HCT116 (cell line): ENCODE measurements around the gene PCDHGA1. TPM values are rescaled to one million over a fixed set of nuclear protein-coding genes. Genes with fewer than 3 reads are reported as not detected.

Experiments used
- ATAC-seq: fragments of 200-7000 bp; cut with Tn5 transposase; 2 replicates; pipeline ENCODE4 v1.9.1; 2020; ENCODE audit warnings: mild to moderate bottlenecking, moderate library complexity
- BruUV-seq: library from RNA; stranded (reverse); fragments of 400-500 nt; replicated peaks from 2 replicates; lab custom pipeline; 2021; lab: Mats Ljungman, UMichigan
- CTCF ChIA-PET: fragments of 300-600 bp; sonication (Branson Sonifier 250); formaldehyde crosslinking; loops from one replicate; lab custom pipeline; 2021; ENCODE audit warnings: antibody characterized with exemption; lab: Charles Lee
- POLR2A ChIA-PET: fragments of 300-600, 350-600 bp; sonication (Branson Sonifier 250); formaldehyde crosslinking; loops from one replicate; lab custom pipeline; 2021; ENCODE audit warnings: antibody characterized with exemption; lab: Charles Lee
- RAD21 ChIA-PET, 2 experiments: fragments of 300-600 bp; sonication (Branson Sonifier 250); formaldehyde crosslinking; loops; one replicate each; lab custom pipeline; 2023; ENCODE audit warnings: low total read pairs in 2 of 2; ENCODE audit not compliant: uncharacterized antibody in 2 of 2, unreplicated experiment in 2 of 2, low non-redundant PET in 1 of 2; lab: Charles Lee
- DNase-seq: peaks from one replicate; pipeline ENCODE4 v3.0.0-alpha.2; 2010; ENCODE audit warnings: low read depth, low spot score
- H2AFZ ChIP-seq: fragments of 200-600 bp; shearing (Covaris generic), sonication (generic); 2 replicates; pipeline ENCODE4 v1.6.1; 2017; ENCODE audit warnings: low read depth, mixed run types, mixed read lengths, antibody characterized with exemption, low read length; ENCODE audit not compliant: poor library complexity, severe bottlenecking
- H3K27ac ChIP-seq: 2 replicates; pipeline ENCODE4 v1.5.1; 2012; ENCODE audit warnings: low read depth, low read length
- H3K27me3 ChIP-seq: fragments of 200-600 bp; sonication (generic); 2 replicates; pipeline ENCODE4 v1.6.1; 2016; ENCODE audit warnings: mixed run types, low read length, mixed read lengths; ENCODE audit not compliant: insufficient read depth
- H3K36me3 ChIP-seq, 2 experiments: fragments of 200-500 bp in 1 of 2; fragments of 200-600 bp in 1 of 2; sonication (Bioruptor generic) in 1 of 2; sonication (generic) in 1 of 2; 2 replicates each; pipeline versions ENCODE4 v1.5.1 to v1.6.1; 2014 to 2016; ENCODE audit warnings: low read length in 2 of 2, inconsistent platforms in 1 of 2, mixed read lengths in 1 of 2, mixed run types in 1 of 2; ENCODE audit not compliant: insufficient read depth in 2 of 2, control insufficient read depth in 1 of 2
- H3K4me1 ChIP-seq, 2 experiments: fragments of 200-600 bp in 1 of 2; sonication (generic) in 1 of 2; 2 replicates each; pipeline versions ENCODE4 v1.5.1 to v1.6.1; 2012 to 2017; ENCODE audit warnings: low read length in 2 of 2, inconsistent platforms in 1 of 2, mild to moderate bottlenecking in 1 of 2, mixed read lengths in 1 of 2, mixed run types in 1 of 2, moderate library complexity in 1 of 2; ENCODE audit not compliant: insufficient read depth in 2 of 2, control insufficient read depth in 1 of 2
- H3K4me2 ChIP-seq: fragments of 200-600 bp; sonication (generic); 2 replicates; pipeline ENCODE4 v1.6.1; 2017; ENCODE audit warnings: mixed run types, low read length, mixed read lengths
- H3K4me3 ChIP-seq, 2 experiments: fragments of 200-600 bp in 1 of 2; sonication (generic) in 1 of 2; replicated peaks in 1 of 2; 2 replicates each; pipeline ENCODE4 v1.5.1; 2011 to 2016; ENCODE audit warnings: low read length in 2 of 2, control low read depth in 1 of 2, low read depth in 1 of 2, mild to moderate bottlenecking in 1 of 2, mixed read lengths in 1 of 2, mixed run types in 1 of 2
- H3K79me2 ChIP-seq: fragments of 200-600 bp; sonication (generic); 2 replicates; pipeline ENCODE4 v1.6.1; 2017; ENCODE audit warnings: mild to moderate bottlenecking, mixed run types, low read length, moderate library complexity, mixed read lengths; ENCODE audit not compliant: insufficient read depth
- H3K9ac ChIP-seq: fragments of 200-600 bp; sonication (generic); 2 replicates; pipeline ENCODE4 v1.6.1; 2016; ENCODE audit warnings: low read length, mixed read lengths
- H3K9me2 ChIP-seq: fragments of 200-600 bp; sonication (generic), shearing (Covaris generic); 2 replicates; pipeline ENCODE4 v1.6.1; 2017; ENCODE audit warnings: mixed run types, mild to moderate bottlenecking, moderate library complexity; ENCODE audit not compliant: insufficient read depth
- H3K9me3 ChIP-seq, 2 experiments: fragments of 200-500 bp in 1 of 2; fragments of 200-600 bp in 1 of 2; sonication (Bioruptor generic) in 1 of 2; sonication (generic) in 1 of 2; 2 replicates each; pipeline ENCODE4 v1.6.1; 2014 to 2017; ENCODE audit warnings: low read length in 2 of 2, mixed read lengths in 2 of 2, inconsistent platforms in 1 of 2, low read depth in 1 of 2, mild to moderate bottlenecking in 1 of 2, mixed run types in 1 of 2, moderate library complexity in 1 of 2; ENCODE audit not compliant: control insufficient read depth in 1 of 2, insufficient read depth in 1 of 2
- H4K20me1 ChIP-seq: fragments of 200-600 bp; sonication (generic), shearing (Covaris generic); 2 replicates; pipeline ENCODE4 v1.6.1; 2017; ENCODE audit warnings: mixed run types, mild to moderate bottlenecking, moderate library complexity; ENCODE audit not compliant: insufficient read depth
- CEBPB ChIP-seq: IDR thresholded peaks from 2 replicates; pipeline ENCODE4 v1.6.1; 2012; ENCODE audit warnings: low read depth
- REST ChIP-seq: IDR thresholded peaks from 2 replicates; pipeline ENCODE4 v1.6.1; 2012; ENCODE audit warnings: low read depth
- ZNF274 ChIP-seq: fragments of 200-500 bp; sonication (Bioruptor generic); IDR thresholded peaks from 2 replicates; pipeline ENCODE4 v1.6.1; 2014; ENCODE audit warnings: mild to moderate bottlenecking, low read depth, low read length, inconsistent platforms
- intact Hi-C: fragments of 100-400 bp; cut with micrococcal nuclease; formaldehyde crosslinking; loops from 2 replicates; pipeline ENCODE4 v1.10.0; 2022
- total RNA-seq: library from RNA; stranded (reverse); gene quantifications from one replicate; pipeline ENCODE4 v1.2.1, GENCODE V29; 2021; ENCODE audit not compliant: unreplicated experiment

The PCDHGA1 gene
- total RNA-seq, 1 experiment from 2014 or later = 0.05 TPM

- no peaks in the 10 kb centered on the region for H3K79me2 ChIP-seq
- ChIA-PET POLR2A (no interaction called here), RAD21 (no interaction called here), CTCF (no interaction called here)
- no peak for DNase-seq
- H3K27ac ChIP-seq = no peak overlapping the region
- H2AFZ ChIP-seq = no peak overlapping the region
- TF ChIP-seq ZNF274 (no peak), CEBPB (no peak)
- no peak overlapping the region for H3K9ac ChIP-seq
- no peaks in the 10 kb centered on the region for H3K9me2 ChIP-seq
- H3K4me1 ChIP-seq = no peaks in the 10 kb centered on the region
- BruUV-seq = no TSS peak
- no peaks in the 10 kb centered on the region for H3K9me3 ChIP-seq
- H3K4me2 ChIP-seq = no peak overlapping the region
- no peak overlapping the region for H3K4me3 ChIP-seq
- no peaks in the 10 kb centered on the region for H3K36me3 ChIP-seq
- no peaks in the 10 kb centered on the region for H4K20me1 ChIP-seq
- H3K27me3 ChIP-seq = no peaks in the 10 kb centered on the region
- intact Hi-C loops = no loop called here
- no peak for ATAC-seq
Measured at GRCh38 chr5:141503681-141504080, 173.4 kb downstream of the PCDHGA1 start.

GRCh38 chr5:141504216-141504615 lies 173.9 kb downstream of the PCDHGA1 start:
- no peak overlapping the region for H3K9ac ChIP-seq
- DNase-seq (no peak), ATAC-seq (no peak)
- H3K4me1 ChIP-seq = no peaks in the 10 kb centered on the region
- no peak overlapping the region for H3K4me2 ChIP-seq
- no peaks in the 10 kb centered on the region for H3K79me2 ChIP-seq
- no peak for TF ChIP-seq REST
- no peaks in the 10 kb centered on the region for H3K36me3 ChIP-seq
- no peak overlapping the region for H3K4me3 ChIP-seq
- H3K9me3 ChIP-seq = no peaks in the 10 kb centered on the region
- H4K20me1 ChIP-seq = no peaks in the 10 kb centered on the region
- ChIA-PET CTCF (no interaction called here), POLR2A (no interaction called here), RAD21 (no interaction called here)
- no peaks in the 10 kb centered on the region for H3K9me2 ChIP-seq
- intact Hi-C loops = no loop called here
- no TSS peak for BruUV-seq
- H3K27me3 ChIP-seq = no peaks in the 10 kb centered on the region
- H2AFZ ChIP-seq = no peak overlapping the region
- H3K27ac ChIP-seq = no peak overlapping the region
